ENCODE results near the gene ABI3BP. TPM values are rescaled to one million over a fixed set of nuclear protein-coding genes. Genes with fewer than 3 reads are reported as not detected.

The ABI3BP gene
- total and polyA plus RNA-seq, 4 donors: 1.9 to 4.2 (median 2.4) TPM

DNA sequence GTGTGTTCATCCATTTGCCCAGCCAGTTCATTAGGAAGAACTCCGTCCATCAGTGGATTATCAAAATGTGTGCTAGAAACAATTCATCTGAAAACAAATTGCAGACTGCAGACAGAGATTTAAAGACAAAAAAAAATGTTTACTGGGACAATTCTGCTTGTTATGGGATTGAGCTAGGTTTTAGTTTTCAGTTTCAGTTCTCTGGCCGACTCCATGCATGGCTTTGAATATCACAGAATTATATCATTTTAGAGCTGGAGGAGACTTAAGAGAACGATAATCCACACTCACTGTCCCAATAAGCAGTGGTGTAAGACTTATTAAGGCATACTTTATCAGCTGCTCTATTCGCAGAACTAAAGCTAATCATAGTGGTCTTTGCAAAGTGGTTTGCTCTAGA, 232.8 kb downstream of the ABI3BP start:
- H3K4me3 ChIP-seq (ENCODE audit: low read depth in 1 of 3, low read length in 3 of 3): peak overlapping the region in 2 of 3 donors; percentile 31 to 50
- H3K9me3 ChIP-seq (ENCODE audit: control insufficient read depth in 4 of 4, low read length in 3 of 4): no peaks in the 10 kb centered on the region
- H3K27ac ChIP-seq (ENCODE audit: low read depth in 1 of 2, low read length in 2 of 2): peak overlapping the region; percentile 27 to 73
- H3K36me3 ChIP-seq (ENCODE audit: control insufficient read depth in 4 of 4, insufficient read depth in 3 of 4, low read depth in 1 of 4, low read length in 3 of 4): no peaks in the 10 kb centered on the region
- no peaks in the 10 kb centered on the region for H3K27me3 ChIP-seq (ENCODE audit: control insufficient read depth in 4 of 4, insufficient read depth in 4 of 4, low read length in 3 of 4)
- WGBS: 36% methylated on average over 4 of the region's 4 CpGs
- H3K9ac ChIP-seq (ENCODE audit: low read depth in 1 of 2, low read length in 2 of 2): peak overlapping the region; percentile 16 to 32
- no peak for TF ChIP-seq TAF1 (conservative IDR thresholded peaks at IDR 0.05)
- no peak for TF ChIP-seq JUND (IDR thresholded peaks at IDR 0.05)
- no peak for TF ChIP-seq MAX (IDR thresholded peaks at IDR 0.05)
- no peak for TF ChIP-seq FOXA1 (IDR thresholded peaks at IDR 0.05)
- no peak for TF ChIP-seq RXRA (IDR thresholded peaks at IDR 0.05)
- DNase-seq (ENCODE audit: low spot score): no peak
- peaks cover 4 to 26% (median 15%) of the 10 kb centered on the region in 4 donors for H3K4me1 ChIP-seq (ENCODE audit: control insufficient read depth in 4 of 4, insufficient read depth in 4 of 4, low read length in 3 of 4)

DNA sequence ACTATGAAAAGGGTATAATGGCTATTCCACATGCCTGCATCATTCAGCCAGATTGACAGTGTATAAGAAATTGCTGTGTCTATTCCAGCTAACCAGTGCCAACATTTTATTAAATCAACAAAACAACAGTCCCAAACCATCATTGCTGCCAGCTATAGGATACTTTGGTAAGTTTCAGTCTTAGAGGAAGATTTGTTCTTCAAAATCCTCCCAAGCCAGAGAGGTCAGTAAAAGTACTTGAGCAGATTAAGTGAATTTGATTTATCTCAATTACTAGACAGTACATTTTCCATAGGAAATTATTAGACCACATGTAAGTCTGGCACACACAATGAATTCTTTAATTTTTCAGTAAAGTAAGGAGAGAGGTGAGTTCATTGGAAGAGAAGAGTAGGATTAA, 233.3 kb downstream of the ABI3BP start:
- Histone ChIP-seq H3K4me3 (ENCODE audit: low read depth in 1 of 3, low read length in 3 of 3) (peak overlapping the region in 2 of 3 donors; percentile 31 to 50), H3K27me3 (ENCODE audit: control insufficient read depth in 4 of 4, insufficient read depth in 4 of 4, low read length in 3 of 4) (no peaks in the 10 kb centered on the region), H3K36me3 (ENCODE audit: control insufficient read depth in 4 of 4, insufficient read depth in 3 of 4, low read depth in 1 of 4, low read length in 3 of 4) (no peaks in the 10 kb centered on the region), H3K9me3 (ENCODE audit: control insufficient read depth in 4 of 4, low read length in 3 of 4) (no peaks in the 10 kb centered on the region), H3K27ac (ENCODE audit: low read depth in 1 of 2, low read length in 2 of 2) (peak overlapping the region; percentile 27 to 73), H3K4me1 (ENCODE audit: control insufficient read depth in 4 of 4, insufficient read depth in 4 of 4, low read length in 3 of 4) (peaks cover 4 to 30% (median 18%) of the 10 kb centered on the region in 4 donors), H3K9ac (ENCODE audit: low read depth in 1 of 2, low read length in 2 of 2) (peak overlapping the region; percentile 16 to 32)
- no peak for TF ChIP-seq YY1 (IDR thresholded peaks at IDR 0.05)
- TF ChIP-seq HNF4G (IDR thresholded peaks at IDR 0.05): no peak
- TF ChIP-seq, protein P1, sequence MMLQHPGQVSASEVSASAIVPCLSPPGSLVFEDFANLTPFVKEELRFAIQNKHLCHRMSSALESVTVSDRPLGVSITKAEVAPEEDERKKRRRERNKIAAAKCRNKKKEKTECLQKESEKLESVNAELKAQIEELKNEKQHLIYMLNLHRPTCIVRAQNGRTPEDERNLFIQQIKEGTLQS (IDR thresholded peaks at IDR 0.05): no peak
- no peak for TF ChIP-seq RXRA (IDR thresholded peaks at IDR 0.05)
- TF ChIP-seq JUND (IDR thresholded peaks at IDR 0.05): no peak
- no peak for TF ChIP-seq FOXA2 (IDR thresholded peaks at IDR 0.05)
- TF ChIP-seq REST (IDR thresholded peaks at IDR 0.05): no peak
- TF ChIP-seq RAD21 (IDR thresholded peaks at IDR 0.05): no peak
- no peak for TF ChIP-seq NR2F2 (IDR thresholded peaks at IDR 0.05)
- no peak for TF ChIP-seq HNF4A (conservative IDR thresholded peaks at IDR 0.05)
- TF ChIP-seq, protein P2, sequence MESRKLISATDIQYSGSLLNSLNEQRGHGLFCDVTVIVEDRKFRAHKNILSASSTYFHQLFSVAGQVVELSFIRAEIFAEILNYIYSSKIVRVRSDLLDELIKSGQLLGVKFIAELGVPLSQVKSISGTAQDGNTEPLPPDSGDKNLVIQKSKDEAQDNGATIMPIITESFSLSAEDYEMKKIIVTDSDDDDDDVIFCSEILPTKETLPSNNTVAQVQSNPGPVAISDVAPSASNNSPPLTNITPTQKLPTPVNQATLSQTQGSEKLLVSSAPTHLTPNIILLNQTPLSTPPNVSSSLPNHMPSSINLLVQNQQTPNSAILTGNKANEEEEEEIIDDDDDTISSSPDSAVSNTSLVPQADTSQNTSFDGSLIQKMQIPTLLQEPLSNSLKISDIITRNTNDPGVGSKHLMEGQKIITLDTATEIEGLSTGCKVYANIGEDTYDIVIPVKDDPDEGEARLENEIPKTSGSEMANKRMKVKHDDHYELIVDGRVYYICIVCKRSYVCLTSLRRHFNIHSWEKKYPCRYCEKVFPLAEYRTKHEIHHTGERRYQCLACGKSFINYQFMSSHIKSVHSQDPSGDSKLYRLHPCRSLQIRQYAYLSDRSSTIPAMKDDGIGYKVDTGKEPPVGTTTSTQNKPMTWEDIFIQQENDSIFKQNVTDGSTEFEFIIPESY (IDR thresholded peaks at IDR 0.05): no peak
- no peak for TF ChIP-seq MAX (IDR thresholded peaks at IDR 0.05)
- no peak for TF ChIP-seq EGR1 (IDR thresholded peaks at IDR 0.05; ENCODE audit: low read depth in 2 of 2)
- TF ChIP-seq TAF1 (conservative IDR thresholded peaks at IDR 0.05): no peak
- TF ChIP-seq GABPA (IDR thresholded peaks at IDR 0.05 in 1 of 2, conservative IDR thresholded peaks at IDR 0.05 in 1 of 2): no peak
- no peak for DNase-seq (ENCODE audit: low spot score)
